GM12891 (cell line): ENCODE data around the gene ZKSCAN4.

Source experiments
- PAX5 ChIP-seq: IDR thresholded peaks from 2 replicates; pipeline ENCODE4 v1.6.1; 2011; ENCODE audit warnings: low read length, moderate library complexity, mild to moderate bottlenecking; ENCODE audit not compliant: insufficient read depth, severe bottlenecking
- POLR2A ChIP-seq: IDR thresholded peaks from 2 replicates; pipeline ENCODE4 v1.6.1; 2011; ENCODE audit warnings: low read depth, low read length, control low read depth
- POLR2AphosphoS5 ChIP-seq: IDR thresholded peaks from 2 replicates; pipeline ENCODE4 v1.6.1; 2011; ENCODE audit warnings: low read depth, low read length, control low read depth
- POU2F2 ChIP-seq: IDR thresholded peaks from 2 replicates; pipeline ENCODE4 v1.6.1; 2011; ENCODE audit warnings: low read depth, mild to moderate bottlenecking, control low read depth, low read length, moderate library complexity
- SPI1 ChIP-seq: IDR thresholded peaks from 2 replicates; pipeline ENCODE4 v1.6.1; 2011; ENCODE audit warnings: low read depth, low read length, control low read depth
- TAF1 ChIP-seq: IDR thresholded peaks from 2 replicates; pipeline ENCODE4 v1.6.1; 2011; ENCODE audit warnings: low read depth, low read length, control low read depth

GRCh38 chr6:28257042-28257441 is 5.0 kb upstream of the ZKSCAN4 start:
- TF ChIP-seq POLR2A (no peak), POLR2AphosphoS5 (no peak), TAF1 (no peak), SPI1 (no peak), PAX5 (no peak), POU2F2 (no peak)
